ENCODE measurements around the gene PAPOLB. TPM values are rescaled to one million over a fixed set of nuclear protein-coding genes. Genes with fewer than 3 reads are reported as not detected.

The PAPOLB gene
- total RNA-seq: under 1 TPM in 1 of 5 donors, not detected in 4; 0.37 TPM
- not detected for polyA plus RNA-seq
- long read RNA-seq, donor 1: 0 reads
- long read RNA-seq, donor 2: 0 reads
- long read RNA-seq, donor 3: 0 reads
- long read RNA-seq, donor 4: 0 reads
- long read RNA-seq, donor 5, full-length matches to known transcripts: 1 of 1 reads
- long read RNA-seq, donor 5, partial matches to known transcripts: 0 of 1 reads
- long read RNA-seq, donor 5, other reads (novel, unspliced or antisense): 0 of 1 reads
- long read RNA-seq, donor 6, full-length matches to known transcripts: 1 of 1 reads
- long read RNA-seq, donor 6, partial matches to known transcripts: 0 of 1 reads
- long read RNA-seq, donor 6, other reads (novel, unspliced or antisense): 0 of 1 reads
- long read RNA-seq, donor 7: 0 reads
- long read RNA-seq, donor 8: 0 reads
- long read RNA-seq, donor 9: 0 reads
- long read RNA-seq, donor 10: 0 reads

DNA sequence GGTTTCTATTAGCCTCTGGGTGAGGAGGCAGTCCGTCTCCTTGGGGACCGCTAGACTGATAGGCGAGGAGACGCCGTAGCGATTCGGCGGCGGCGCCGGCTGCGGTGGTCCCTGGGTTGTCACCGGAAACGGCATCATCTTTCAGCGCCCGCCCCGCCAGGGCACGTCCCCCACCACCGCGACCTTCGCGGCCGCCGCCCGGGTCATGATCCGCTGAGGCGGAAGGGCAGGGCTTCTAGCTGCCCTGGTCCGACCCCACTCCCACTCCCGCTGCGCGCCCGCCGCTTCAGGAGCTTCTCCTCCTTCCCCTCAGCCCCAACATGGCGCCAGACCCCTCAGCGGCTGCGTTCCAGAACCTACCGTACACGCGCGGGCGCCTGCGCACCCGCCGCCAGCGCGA lies at the start of gene PAPOLB:
Gene PAPOLB (minus strand): TSS at position 358 of the 400 bp plus-strand sequence. CDS start 220 bp downstream, at position 138.
- peaks cover 0 to 21% (median 14%) of the 10 kb centered on the region in 4 donors for H3K9me3 ChIP-seq
- intact Hi-C loops (cut with DNase I; ENCODE audit: low total_unique reads): no loop called here
- H3K4me3 ChIP-seq: peak within 1 kb of the TSS; percentile 33 to 39 (median 36)
- peaks cover 0 to 41% (median 10%) of the 10 kb centered on the region in 3 donors for H3K27me3 ChIP-seq
- TF ChIP-seq EP300 (IDR thresholded peaks at IDR 0.05): no peak
- no peak for TF ChIP-seq CTCF (IDR thresholded peaks at IDR 0.05)
- no peak for TF ChIP-seq POLR2A (IDR thresholded peaks at IDR 0.05)
- TF ChIP-seq POLR2AphosphoS5 (IDR thresholded peaks at IDR 0.05): no peak
- H3K27ac ChIP-seq: no peak within 1 kb of the TSS
- H3K4me1 ChIP-seq: peaks cover 0 to 7% (median 0%) of the 10 kb centered on the region in 4 donors
- peak in 1 of 2 donors; percentile 50 for DNase-seq
- H3K36me3 ChIP-seq: no peaks in the 10 kb centered on the region
- 20 to 26% (median 24%) methylated on average over 19 to 46 of the region's 46 CpGs for WGBS, 5 donors

DNA sequence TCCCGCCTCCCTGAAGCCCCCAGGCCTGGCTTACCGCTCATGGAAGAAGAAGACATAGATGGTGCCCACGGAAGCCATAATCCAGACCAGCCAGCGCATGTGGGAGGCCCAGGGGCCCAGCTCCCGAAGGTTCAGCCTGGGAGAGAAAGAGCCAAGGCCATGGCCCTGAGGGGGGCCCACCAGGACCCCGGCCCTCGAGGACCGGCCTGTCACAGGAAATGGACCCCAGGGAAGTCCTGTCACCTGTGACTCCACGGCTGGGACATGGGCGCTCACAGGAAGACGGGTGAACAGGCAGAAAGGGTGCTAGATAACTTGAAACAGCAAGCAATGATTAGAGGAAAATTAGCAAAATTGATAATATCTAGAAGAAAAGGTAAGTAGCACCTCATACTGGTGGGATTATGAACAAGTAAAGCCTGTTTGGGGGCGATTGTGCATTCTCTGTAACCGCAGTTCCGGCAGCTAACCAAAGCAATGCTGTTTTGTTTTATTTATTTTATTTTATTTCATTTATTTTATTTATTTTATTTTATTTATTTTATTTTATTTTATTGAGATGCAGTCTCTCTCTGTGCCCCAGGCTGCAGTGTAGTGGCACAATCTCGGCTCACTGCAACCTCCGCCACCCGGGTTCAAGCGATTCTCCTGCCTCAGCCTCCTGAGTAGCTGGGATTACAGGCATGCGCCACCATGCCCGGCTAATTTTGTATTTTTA lies 49.4 kb upstream of the PAPOLB start:
- DNase-seq: no peak
- intact Hi-C loops (cut with DNase I; ENCODE audit: low total_unique reads): no loop called here

DNA sequence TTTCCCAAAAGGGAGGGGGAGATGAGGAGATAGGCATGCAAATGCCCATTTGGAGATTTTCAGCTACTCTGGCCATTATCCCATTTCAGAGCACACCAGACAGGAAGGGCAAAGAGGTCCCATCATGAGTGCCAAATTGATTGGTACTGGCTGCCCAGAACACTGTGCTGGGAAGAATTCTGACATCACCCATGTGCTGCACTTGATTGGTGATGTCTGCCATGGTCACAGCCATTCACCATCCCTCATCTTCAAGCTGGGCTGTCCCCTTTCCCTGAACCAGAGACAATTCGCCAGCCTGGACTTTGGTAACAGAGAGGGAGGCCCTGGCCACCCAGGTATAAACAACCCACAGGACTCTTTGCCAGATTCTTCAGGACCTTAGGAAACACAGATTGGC lies 44.9 kb upstream of the PAPOLB start:
- WGBS, 5 donors: 33 to 82% (median 76%) methylated on average over 1 of the region's 1 CpG
- H3K27me3 ChIP-seq: peaks cover 0 to 56% (median 8%) of the 10 kb centered on the region in 3 donors
- no peak overlapping the region for H3K27ac ChIP-seq
- DNase-seq: no peak
- no peak overlapping the region for H3K4me3 ChIP-seq
- H3K4me1 ChIP-seq: no peaks in the 10 kb centered on the region
- no peak for TF ChIP-seq POLR2A (IDR thresholded peaks at IDR 0.05)
- TF ChIP-seq CTCF (IDR thresholded peaks at IDR 0.05): no peak
- intact Hi-C loops (cut with DNase I; ENCODE audit: low total_unique reads): no loop called here
- H3K9me3 ChIP-seq: no peaks in the 10 kb centered on the region
- H3K36me3 ChIP-seq: no peaks in the 10 kb centered on the region

More for the DNA sequence above, 49.4 kb upstream of the PAPOLB start:
- peaks cover 0 to 11% (median 0%) of the 10 kb centered on the region in 3 donors for H3K27me3 ChIP-seq
- no peak for TF ChIP-seq CTCF (IDR thresholded peaks at IDR 0.05)
- TF ChIP-seq EP300 (IDR thresholded peaks at IDR 0.05): no peak
- TF ChIP-seq POLR2AphosphoS5 (IDR thresholded peaks at IDR 0.05): no peak
- TF ChIP-seq POLR2A (IDR thresholded peaks at IDR 0.05): no peak
- WGBS, 5 donors: 77 to 87% (median 82%) methylated on average over 18 to 20 of the region's 20 CpGs
- H3K36me3 ChIP-seq: no peaks in the 10 kb centered on the region
- H3K27ac ChIP-seq: no peak overlapping the region
- H3K4me3 ChIP-seq: no peak overlapping the region
- H3K4me1 ChIP-seq: no peaks in the 10 kb centered on the region
- no peaks in the 10 kb centered on the region for H3K9me3 ChIP-seq

GRCh38 chr7:4905171-4905570 lies 43.3 kb upstream of the PAPOLB start:
- TF ChIP-seq EP300 (IDR thresholded peaks at IDR 0.05) (no peak), CTCF (IDR thresholded peaks at IDR 0.05) (no peak), POLR2AphosphoS5 (IDR thresholded peaks at IDR 0.05) (no peak), POLR2A (IDR thresholded peaks at IDR 0.05) (no peak)
- Histone ChIP-seq H3K36me3 (no peaks in the 10 kb centered on the region), H3K9me3 (no peaks in the 10 kb centered on the region), H3K27ac (no peak overlapping the region), H3K27me3 (peaks cover 0 to 67% (median 8%) of the 10 kb centered on the region in 3 donors), H3K4me1 (no peaks in the 10 kb centered on the region), H3K4me3 (no peak overlapping the region)
- WGBS, 5 donors: 36 to 87% (median 40%) methylated on average over 1 of the region's 1 CpG
- DNase-seq: no peak
- intact Hi-C loops (cut with DNase I; ENCODE audit: low total_unique reads): no loop called here
